ENCODE measurements around the gene B9D1. TPM values are rescaled to one million over a fixed set of nuclear protein-coding genes. Genes with fewer than 3 reads are reported as not detected.

Gene B9D1
- total RNA-seq, 1 experiment from 2014 or later = 48.0 TPM

GRCh38 chr17:19316761-19317358 is 45.7 kb downstream of the B9D1 start:
- ChIA-PET POLR2A (ENCODE audit: unreplicated experiment) (no interaction called here), CTCF (no interaction called here)
- intact Hi-C loops (cut with micrococcal nuclease) = no loop called here
- TF ChIP-seq CTCF (conservative IDR thresholded peaks at IDR 0.05; ENCODE audit: low read depth, low read length) (no peak), EZH2 (IDR thresholded peaks at IDR 0.05; ENCODE audit: low read length, unreplicated experiment) (no peak), EZH2phosphoT487 (IDR thresholded peaks at IDR 0.05; ENCODE audit: borderline replicate concordance, low read length) (no peak)
- Histone ChIP-seq H4K20me1 (ENCODE audit: low read length) (no peaks in the 10 kb centered on the region), H3K9me3 (ENCODE audit: low read length) (no peaks in the 10 kb centered on the region), H3K4me3 (ENCODE audit: low read length) (no peak overlapping the region), H3F3A (ENCODE audit: low read length, unreplicated experiment) (no peaks in the 10 kb centered on the region), H3K27me3 (ENCODE audit: low read length) (no peaks in the 10 kb centered on the region), H3K9ac (ENCODE audit: low read length) (no peak overlapping the region), H3K4me2 (ENCODE audit: low read length) (no peak overlapping the region), H3K4me1 (ENCODE audit: insufficient read depth, low read length) (no peaks in the 10 kb centered on the region), H3K9me2 (replicated peaks; ENCODE audit: low read length) (no peaks in the 10 kb centered on the region), H3K27ac (ENCODE audit: low read length) (no peak overlapping the region), H3K36me3 (ENCODE audit: low read depth, low read length) (peaks cover 22% of the 10 kb centered on the region), H2AFZ (ENCODE audit: low read length) (no peak overlapping the region), H3K79me2 (ENCODE audit: low read length) (no peaks in the 10 kb centered on the region)
- ATAC-seq (no peak), DNase-seq (no peak)
- BruUV-seq (replicated peaks) = no TSS peak

GRCh38 chr17:19315104-19315503 is 47.4 kb downstream of the B9D1 start:
- ChIA-PET CTCF (no interaction called here), POLR2A (ENCODE audit: unreplicated experiment) (no interaction called here)
- no TSS peak for BruUV-seq (replicated peaks)
- Histone ChIP-seq H3K9me2 (replicated peaks; ENCODE audit: low read length) (no peaks in the 10 kb centered on the region), H3K4me1 (ENCODE audit: insufficient read depth, low read length) (no peaks in the 10 kb centered on the region), H4K20me1 (ENCODE audit: low read length) (no peaks in the 10 kb centered on the region), H3K27ac (ENCODE audit: low read length) (no peak overlapping the region), H3K9me3 (ENCODE audit: low read length) (no peaks in the 10 kb centered on the region), H3K79me2 (ENCODE audit: low read length) (no peaks in the 10 kb centered on the region), H3K27me3 (ENCODE audit: low read length) (no peaks in the 10 kb centered on the region), H3K4me2 (ENCODE audit: low read length) (no peak overlapping the region), H3K36me3 (ENCODE audit: low read depth, low read length) (peaks cover 20% of the 10 kb centered on the region), H3K9ac (ENCODE audit: low read length) (no peak overlapping the region), H3K4me3 (ENCODE audit: low read length) (no peak overlapping the region), H2AFZ (ENCODE audit: low read length) (no peak overlapping the region), H3F3A (ENCODE audit: low read length, unreplicated experiment) (no peaks in the 10 kb centered on the region)
- intact Hi-C loops (cut with micrococcal nuclease) = no loop called here
- TF ChIP-seq EZH2phosphoT487 (IDR thresholded peaks at IDR 0.05; ENCODE audit: borderline replicate concordance, low read length) = no peak
- TF ChIP-seq CTCF (conservative IDR thresholded peaks at IDR 0.05; ENCODE audit: low read depth, low read length) = no peak
- no peak for TF ChIP-seq EZH2 (IDR thresholded peaks at IDR 0.05; ENCODE audit: low read length, unreplicated experiment)
- DNase-seq (no peak), ATAC-seq (no peak)

- no TSS peak for BruUV-seq (replicated peaks)
- Histone ChIP-seq H3K27me3 (ENCODE audit: low read length) (no peaks in the 10 kb centered on the region), H3F3A (ENCODE audit: low read length, unreplicated experiment) (no peaks in the 10 kb centered on the region), H3K79me2 (ENCODE audit: low read length) (no peaks in the 10 kb centered on the region), H3K36me3 (ENCODE audit: low read depth, low read length) (peaks cover 20% of the 10 kb centered on the region), H2AFZ (ENCODE audit: low read length) (no peak overlapping the region), H3K27ac (ENCODE audit: low read length) (no peak overlapping the region), H3K4me3 (ENCODE audit: low read length) (no peak overlapping the region), H4K20me1 (ENCODE audit: low read length) (no peaks in the 10 kb centered on the region), H3K9me2 (replicated peaks; ENCODE audit: low read length) (no peaks in the 10 kb centered on the region), H3K4me1 (ENCODE audit: insufficient read depth, low read length) (no peaks in the 10 kb centered on the region), H3K9ac (ENCODE audit: low read length) (no peak overlapping the region), H3K4me2 (ENCODE audit: low read length) (no peak overlapping the region), H3K9me3 (ENCODE audit: low read length) (no peaks in the 10 kb centered on the region)
- ChIA-PET POLR2A (ENCODE audit: unreplicated experiment) (no interaction called here), CTCF (no interaction called here)
- ATAC-seq (no peak), DNase-seq (no peak)
- no peak for TF ChIP-seq EZH2 (IDR thresholded peaks at IDR 0.05; ENCODE audit: low read length, unreplicated experiment)
- no peak for TF ChIP-seq EZH2phosphoT487 (IDR thresholded peaks at IDR 0.05; ENCODE audit: borderline replicate concordance, low read length)
- TF ChIP-seq CTCF (conservative IDR thresholded peaks at IDR 0.05; ENCODE audit: low read depth, low read length) = no peak
- intact Hi-C loops (cut with micrococcal nuclease) = no loop called here
Measured at GRCh38 chr17:19313746-19314651, 48.5 kb downstream of the B9D1 start.

Data from PC-3 (cell line).